Loucy (cell line): Measurements from ENCODE around the gene PSPH.

Experiments used
- H2AFZ ChIP-seq: fragments of 200-600 bp; sonication (generic); 2 replicates; pipeline ENCODE4 v1.6.0; 2016; ENCODE audit warnings: antibody characterized with exemption, mild to moderate bottlenecking, low read length, moderate library complexity
- H3F3A ChIP-seq: fragments of 200-600 bp; 2 replicates; pipeline ENCODE4 v1.6.0; 2016; ENCODE audit warnings: antibody characterized with exemption, low read depth, mild to moderate bottlenecking
- H3K27me3 ChIP-seq: fragments of 200-600 bp; sonication (generic); 2 replicates; pipeline ENCODE4 v1.6.1; 2014; ENCODE audit warnings: low read length, mild to moderate bottlenecking; ENCODE audit not compliant: insufficient read depth, poor library complexity, severe bottlenecking
- H3K36me3 ChIP-seq: fragments of 200-600 bp; sonication (generic); 2 replicates; pipeline ENCODE4 v1.6.1; 2016; ENCODE audit warnings: low read length; ENCODE audit not compliant: insufficient read depth
- H3K4me1 ChIP-seq: fragments of 200-600 bp; sonication (generic); 2 replicates; pipeline ENCODE4 v1.5.1; 2014; ENCODE audit warnings: low read length, mild to moderate bottlenecking; ENCODE audit not compliant: insufficient read depth, poor library complexity, severe bottlenecking
- H3K4me2 ChIP-seq: fragments of 200-600 bp; sonication (generic); 2 replicates; pipeline ENCODE4 v1.6.0; 2014; ENCODE audit warnings: antibody characterized with exemption, low read length, low read depth, mild to moderate bottlenecking; ENCODE audit not compliant: poor library complexity, severe bottlenecking
- H3K4me3 ChIP-seq: fragments of 200-600 bp; sonication (generic); 2 replicates; pipeline ENCODE4 v1.5.1; 2014; ENCODE audit warnings: low read length, mild to moderate bottlenecking, mixed read lengths; ENCODE audit not compliant: poor library complexity, severe bottlenecking
- H3K79me2 ChIP-seq: fragments of 200-600 bp; sonication (generic); 2 replicates; pipeline ENCODE4 v1.6.1; 2014; ENCODE audit warnings: low read length; ENCODE audit not compliant: insufficient read depth
- H3K9ac ChIP-seq: fragments of 200-600 bp; sonication (generic); 2 replicates; pipeline ENCODE4 v1.6.0; 2014; ENCODE audit warnings: mild to moderate bottlenecking, low read depth, low read length, moderate library complexity; ENCODE audit not compliant: poor library complexity, severe bottlenecking
- H3K9me2 ChIP-seq: fragments of 200-600 bp; sonication (generic); replicated peaks from 2 replicates; pipeline ENCODE4 v1.6.1; 2016; ENCODE audit warnings: low read depth, low read length, mixed read lengths
- H3K9me3 ChIP-seq: fragments of 200-600 bp; sonication (generic); 2 replicates; pipeline ENCODE4 v1.6.1; 2014; ENCODE audit warnings: mild to moderate bottlenecking, antibody characterized with exemption, low read length, low read depth; ENCODE audit not compliant: insufficient read depth
- H4K20me1 ChIP-seq: fragments of 200-600 bp; sonication (generic); 2 replicates; pipeline ENCODE4 v1.6.0; 2014; ENCODE audit warnings: antibody characterized with exemption, low read length, mild to moderate bottlenecking; ENCODE audit not compliant: insufficient read depth, poor library complexity, severe bottlenecking
- CTCF ChIP-seq: fragments of 200-600 bp; sonication (generic); conservative IDR thresholded peaks from 2 replicates; pipeline ENCODE4 v1.5.1; 2014; ENCODE audit warnings: mild to moderate bottlenecking, antibody characterized with exemption, low read length
- EZH2phosphoT487 ChIP-seq: fragments of 200-600 bp; IDR thresholded peaks from 2 replicates; pipeline ENCODE4 v1.6.1; 2018; ENCODE audit warnings: antibody characterized with exemption, mild to moderate bottlenecking, moderate library complexity, borderline replicate concordance

Gene PSPH

DNA sequence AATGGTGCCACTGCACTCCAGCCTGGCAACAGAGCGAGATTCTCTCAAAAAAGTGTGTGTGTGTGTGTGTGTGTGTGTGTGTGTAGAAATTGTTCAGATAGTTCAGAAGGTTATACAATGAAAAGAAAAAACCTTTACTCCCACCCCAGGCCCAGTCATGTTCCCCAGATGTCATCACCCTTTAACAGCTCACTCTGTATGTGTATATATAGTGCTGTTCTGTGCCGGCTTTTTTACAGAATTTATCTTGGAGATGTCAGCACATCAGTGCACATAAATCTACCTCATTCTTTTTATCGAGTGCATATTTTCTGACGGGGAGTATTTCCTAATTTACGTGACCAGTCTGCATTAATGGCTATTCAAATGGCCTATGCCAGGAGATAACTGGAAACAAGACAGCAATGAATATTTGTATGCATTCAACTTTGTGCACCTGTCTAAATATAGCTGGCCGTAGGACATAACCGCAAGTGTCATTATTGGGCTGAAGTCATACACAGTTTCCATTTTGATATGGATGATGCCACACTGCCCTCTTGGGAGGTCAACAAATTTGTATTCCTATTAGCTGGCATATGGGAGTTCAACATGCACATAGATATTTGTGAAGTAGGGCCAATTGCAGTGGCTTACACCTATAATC, 75.1 kb downstream of the PSPH start:
- H3K9me2 ChIP-seq, result no peaks in the 10 kb centered on the region
- H3K27me3 ChIP-seq, result no peaks in the 10 kb centered on the region
- peaks cover 35% of the 10 kb centered on the region; the same call in 1 of the 2 replicates for H3K36me3 ChIP-seq
- H4K20me1 ChIP-seq, result peaks cover 8% of the 10 kb centered on the region
- H3K4me1 ChIP-seq, result peaks cover 5% of the 10 kb centered on the region
- no peak overlapping the region for H3K4me2 ChIP-seq
- no peaks in the 10 kb centered on the region for H3F3A ChIP-seq
- H3K79me2 ChIP-seq, result peaks cover 31% of the 10 kb centered on the region; the same call in 1 of the 2 replicates
- TF ChIP-seq EZH2phosphoT487 (no peak), CTCF (no peak)
- H3K9me3 ChIP-seq, result no peaks in the 10 kb centered on the region
- no peak overlapping the region for H3K9ac ChIP-seq
- H3K4me3 ChIP-seq, result no peak overlapping the region
- H2AFZ ChIP-seq, result no peak overlapping the region

GRCh38 chr7:55973747-55974250, 77.4 kb downstream of the PSPH start:
- no peak overlapping the region for H3K4me3 ChIP-seq
- no peak overlapping the region for H2AFZ ChIP-seq
- H3K4me1 ChIP-seq, result peaks cover 17% of the 10 kb centered on the region
- H3K27me3 ChIP-seq, result no peaks in the 10 kb centered on the region
- peaks cover 48% of the 10 kb centered on the region; the same call in 1 of the 2 replicates for H3K79me2 ChIP-seq
- no peak for TF ChIP-seq EZH2phosphoT487
- no peak for TF ChIP-seq CTCF
- no peak overlapping the region for H3K4me2 ChIP-seq
- H4K20me1 ChIP-seq, result peaks cover 11% of the 10 kb centered on the region
- no peaks in the 10 kb centered on the region for H3F3A ChIP-seq
- no peaks in the 10 kb centered on the region for H3K9me2 ChIP-seq
- no peak overlapping the region for H3K9ac ChIP-seq
- peaks cover 13% of the 10 kb centered on the region; the same call in 1 of the 2 replicates for H3K36me3 ChIP-seq
- H3K9me3 ChIP-seq, result no peaks in the 10 kb centered on the region

- Histone ChIP-seq H3K4me1 (peaks cover 27% of the 10 kb centered on the region), H3K79me2 (peaks cover 65% of the 10 kb centered on the region), H3F3A (no peaks in the 10 kb centered on the region), H3K4me2 (peak overlapping the region; percentile 20), H3K4me3 (no peak overlapping the region), H4K20me1 (peaks cover 18% of the 10 kb centered on the region), H3K27me3 (no peaks in the 10 kb centered on the region), H3K9me2 (no peaks in the 10 kb centered on the region), H3K9ac (no peak overlapping the region), H2AFZ (no peak overlapping the region), H3K36me3 (no peaks in the 10 kb centered on the region), H3K9me3 (no peaks in the 10 kb centered on the region)
- no peak for TF ChIP-seq CTCF
- TF ChIP-seq EZH2phosphoT487, result no peak
Observed at GRCh38 chr7:55970978-55971377, 80.3 kb downstream of the PSPH start.
